HEK293 (cell line): ENCODE measurements around the gene PLCD4.

ENCODE experiments used
- GLI4 ChIP-seq: fragments of 450-650 bp; formaldehyde crosslinking; IDR thresholded peaks from 2 replicates; pipeline ENCODE4 v1.5.1; 2016; ENCODE audit warnings: missing biosample characterization, missing genetic modification characterization
- HOXC10 ChIP-seq: sonication (generic); formaldehyde crosslinking; IDR thresholded peaks from 2 replicates; pipeline ENCODE4 v1.8.1; 2023; ENCODE audit warnings: mild to moderate bottlenecking, missing genetic modification reagents
- KLF9 ChIP-seq: fragments of 450-650 bp; formaldehyde crosslinking; IDR thresholded peaks from 2 replicates; pipeline ENCODE4 v1.5.1; 2016; ENCODE audit warnings: missing biosample characterization, missing genetic modification characterization, low read depth
- MYNN ChIP-seq: fragments of 450-650 bp; formaldehyde crosslinking; IDR thresholded peaks from 2 replicates; pipeline ENCODE4 v1.5.1; 2016; ENCODE audit warnings: missing biosample characterization, missing genetic modification characterization, borderline replicate concordance
- OSR2 ChIP-seq: fragments of 450-650 bp; formaldehyde crosslinking; IDR thresholded peaks from 2 replicates; pipeline ENCODE4 v1.5.1; 2016; ENCODE audit warnings: missing biosample characterization, missing genetic modification characterization
- PRDM6 ChIP-seq: fragments of 450-650 bp; formaldehyde crosslinking; IDR thresholded peaks from 2 replicates; pipeline ENCODE4 v1.5.1; 2017; ENCODE audit warnings: missing biosample characterization, missing genetic modification characterization
- REPIN1 ChIP-seq: fragments of 450-650 bp; formaldehyde crosslinking; IDR thresholded peaks from 2 replicates; pipeline ENCODE4 v1.5.1; 2017; ENCODE audit warnings: missing biosample characterization, missing genetic modification characterization, low read depth
- ZEB2 ChIP-seq: fragments of 450-650 bp; formaldehyde crosslinking; IDR thresholded peaks from 2 replicates; pipeline ENCODE4 v1.5.1; 2016; ENCODE audit warnings: missing biosample characterization, missing genetic modification characterization
- ZFP69B ChIP-seq: fragments of 450-650 bp; formaldehyde crosslinking; IDR thresholded peaks from 2 replicates; pipeline ENCODE4 v1.5.1; 2016; ENCODE audit warnings: missing biosample characterization, missing genetic modification characterization
- ZNF169 ChIP-seq: fragments of 450-650 bp; formaldehyde crosslinking; IDR thresholded peaks from 2 replicates; pipeline ENCODE4 v1.5.1; 2016; ENCODE audit warnings: missing biosample characterization, missing genetic modification characterization
- ZNF184 ChIP-seq: fragments of 450-650 bp; IDR thresholded peaks from 2 replicates; pipeline ENCODE4 v1.5.1; 2018; ENCODE audit warnings: missing biosample characterization, mild to moderate bottlenecking, missing genetic modification characterization
- ZNF19 ChIP-seq: fragments of 450-650 bp; formaldehyde crosslinking; IDR thresholded peaks from 2 replicates; pipeline ENCODE4; 2016; ENCODE audit warnings: missing biosample characterization, missing genetic modification characterization, low read depth
- ZNF239 ChIP-seq: fragments of 450-650 bp; formaldehyde crosslinking; IDR thresholded peaks from 2 replicates; pipeline ENCODE4 v1.5.1; 2016; ENCODE audit warnings: missing biosample characterization, missing genetic modification characterization
- ZNF248 ChIP-seq: fragments of 450-650 bp; formaldehyde crosslinking; IDR thresholded peaks from 2 replicates; pipeline ENCODE4 v1.5.1; 2017; ENCODE audit warnings: missing biosample characterization, missing genetic modification characterization
- ZNF341 ChIP-seq: fragments of 450-650 bp; formaldehyde crosslinking; IDR thresholded peaks from 2 replicates; pipeline ENCODE4; 2016; ENCODE audit warnings: low read depth, missing biosample characterization, missing genetic modification characterization
- ZNF362 ChIP-seq: fragments of 450-650 bp; formaldehyde crosslinking; IDR thresholded peaks from 2 replicates; pipeline ENCODE4 v1.5.1; 2016; ENCODE audit warnings: missing biosample characterization, missing genetic modification characterization
- ZNF394 ChIP-seq: fragments of 450-650 bp; formaldehyde crosslinking; IDR thresholded peaks from 2 replicates; pipeline ENCODE4 v1.5.1; 2016; ENCODE audit warnings: missing biosample characterization, missing genetic modification characterization, mild to moderate bottlenecking, moderate library complexity, borderline replicate concordance
- ZNF518A ChIP-seq: fragments of 450-650 bp; formaldehyde crosslinking; conservative IDR thresholded peaks from 2 replicates; pipeline ENCODE4 v1.5.1; 2016; ENCODE audit warnings: low read depth, missing biosample characterization, missing genetic modification characterization
- ZNF530 ChIP-seq: fragments of 450-650 bp; formaldehyde crosslinking; IDR thresholded peaks from 2 replicates; pipeline ENCODE4 v1.5.1; 2016; ENCODE audit warnings: low read depth, missing biosample characterization, missing genetic modification characterization
- ZNF548 ChIP-seq: fragments of 450-650 bp; formaldehyde crosslinking; IDR thresholded peaks from 2 replicates; pipeline ENCODE4 v1.5.1; 2016; ENCODE audit warnings: missing biosample characterization, missing genetic modification characterization
- ZNF549 ChIP-seq: fragments of 450-650 bp; IDR thresholded peaks from 2 replicates; pipeline ENCODE4 v1.5.1; 2018; ENCODE audit warnings: missing biosample characterization, missing genetic modification characterization, mild to moderate bottlenecking, inconsistent platforms, moderate library complexity
- ZNF558 ChIP-seq: fragments of 450-650 bp; formaldehyde crosslinking; IDR thresholded peaks from 2 replicates; pipeline ENCODE4 v1.5.1; 2016; ENCODE audit warnings: missing biosample characterization, missing genetic modification characterization
- ZNF600 ChIP-seq: fragments of 450-650 bp; formaldehyde crosslinking; IDR thresholded peaks from 2 replicates; pipeline ENCODE4 v1.5.1; 2016; ENCODE audit warnings: missing biosample characterization, missing genetic modification characterization
- ZNF610 ChIP-seq: fragments of 450-650 bp; formaldehyde crosslinking; IDR thresholded peaks from 2 replicates; pipeline ENCODE4 v1.5.1; 2016; ENCODE audit warnings: missing biosample characterization, missing genetic modification characterization, borderline replicate concordance
- ZNF658 ChIP-seq: fragments of 450-650 bp; formaldehyde crosslinking; IDR thresholded peaks from 2 replicates; pipeline ENCODE4; 2016; ENCODE audit warnings: missing biosample characterization, missing genetic modification characterization
- ZNF777 ChIP-seq: fragments of 450-650 bp; formaldehyde crosslinking; IDR thresholded peaks from 2 replicates; pipeline ENCODE4 v1.5.1; 2017; ENCODE audit warnings: missing biosample characterization, missing genetic modification characterization, borderline replicate concordance
- ZNF830 ChIP-seq: fragments of 450-650 bp; IDR thresholded peaks from 2 replicates; pipeline ENCODE4 v1.5.0; 2018; ENCODE audit warnings: missing biosample characterization, missing genetic modification characterization, low read depth, mild to moderate bottlenecking, moderate library complexity
- ZNF837 ChIP-seq: fragments of 450-650 bp; formaldehyde crosslinking; IDR thresholded peaks from 2 replicates; pipeline ENCODE4 v1.5.1; 2016; ENCODE audit warnings: missing biosample characterization, missing genetic modification characterization
- ZSCAN18 ChIP-seq: fragments of 450-650 bp; formaldehyde crosslinking; IDR thresholded peaks from 2 replicates; pipeline ENCODE4 v1.5.1; 2016; ENCODE audit warnings: missing biosample characterization, missing genetic modification characterization
- ZSCAN23 ChIP-seq: fragments of 450-650 bp; formaldehyde crosslinking; IDR thresholded peaks from 2 replicates; pipeline ENCODE4 v1.5.1; 2016; ENCODE audit warnings: missing biosample characterization, missing genetic modification characterization

Gene PLCD4

GRCh38 chr2:218568190-218569037, 39.3 kb upstream of the PLCD4 start, which contains the start of the genes CNOT9 and USP37 (continued):
- TF ChIP-seq ZNF837 (tag by site-specific recombination) (no peak), ZNF341 (tag by site-specific recombination) (peak; percentile 44; the same call in 1 of the 2 replicates), ZNF830 (no peak), GLI4 (tag by site-specific recombination) (no peak), ZNF610 (tag by site-specific recombination) (peak; percentile 86; the same call in 1 of the 2 replicates), ZEB2 (tag by site-specific recombination) (peak; percentile 79), ZNF548 (tag by site-specific recombination) (no peak), PRDM6 (tag by site-specific recombination) (no peak), ZNF777 (no peak), ZNF184 (tag by site-specific recombination) (no peak), ZNF549 (tag by site-specific recombination) (no peak), ZFP69B (tag by site-specific recombination) (no peak; the same call in 1 of the 2 replicates), MYNN (tag by site-specific recombination) (0 out of 2 replicates have a peak, but pooled peaks have one; percentile 30), ZNF362 (tag by site-specific recombination) (0 out of 2 replicates have a peak, but pooled peaks have one; percentile 24), ZNF239 (no peak), ZNF530 (tag by site-specific recombination) (no peak), ZNF518A (tag by site-specific recombination) (peak; percentile 61), ZSCAN18 (tag by site-specific recombination) (no peak), ZNF248 (no peak), ZNF658 (tag by site-specific recombination) (no peak), REPIN1 (tag by site-specific recombination) (no peak), ZNF394 (tag by site-specific recombination) (peak; percentile 55; the same call in 1 of the 2 replicates), ZNF558 (tag by site-specific recombination) (no peak), KLF9 (peak; percentile 86; the same call in 1 of the 2 replicates), ZNF169 (tag by site-specific recombination) (no peak), ZSCAN23 (peak; percentile 67), ZNF600 (tag by site-specific recombination) (peak; percentile 58), ZNF19 (tag by site-specific recombination) (no peak), HOXC10 (CRISPR knock-in tag) (no peak), OSR2 (tag by site-specific recombination) (no peak)
